Glomerular endothelial cell (primary cell): Measurements from ENCODE around the gene KLHL10. TPM values are rescaled to one million over a fixed set of nuclear protein-coding genes. Genes with fewer than 3 reads are reported as not detected.
"Not testable (repeated sequence)": the region's sequence is repeated elsewhere in the genome, so short reads cannot be mapped to it uniquely, and the experiment has no call there.

Experiments used
- DNase-seq: peaks from one replicate; pipeline ENCODE4 v3.0.0-alpha.2; 2011; ENCODE audit warnings: low read depth, low spot score; ENCODE audit errors: extremely low read depth
- total RNA-seq: library from RNA; depleted of rRNA; stranded (reverse); fragments of >200 nt; gene quantifications from 2 replicates; pipeline ENCODE4 v1.2.3, GENCODE V29; 2015

The KLHL10 gene
- total RNA-seq, 1 donor from 2014 or later: not detected

GRCh38 chr17:41813152-41813680 lies 24.4 kb upstream of the KLHL10 start:
- DNase-seq: no peak

GRCh38 chr17:41813699-41814124 lies 23.9 kb upstream of the KLHL10 start:
- DNase-seq: no peak

- no peak for DNase-seq
These were observed 23.4 kb upstream of the KLHL10 start for GRCh38 chr17:41814195-41814594.

DNA sequence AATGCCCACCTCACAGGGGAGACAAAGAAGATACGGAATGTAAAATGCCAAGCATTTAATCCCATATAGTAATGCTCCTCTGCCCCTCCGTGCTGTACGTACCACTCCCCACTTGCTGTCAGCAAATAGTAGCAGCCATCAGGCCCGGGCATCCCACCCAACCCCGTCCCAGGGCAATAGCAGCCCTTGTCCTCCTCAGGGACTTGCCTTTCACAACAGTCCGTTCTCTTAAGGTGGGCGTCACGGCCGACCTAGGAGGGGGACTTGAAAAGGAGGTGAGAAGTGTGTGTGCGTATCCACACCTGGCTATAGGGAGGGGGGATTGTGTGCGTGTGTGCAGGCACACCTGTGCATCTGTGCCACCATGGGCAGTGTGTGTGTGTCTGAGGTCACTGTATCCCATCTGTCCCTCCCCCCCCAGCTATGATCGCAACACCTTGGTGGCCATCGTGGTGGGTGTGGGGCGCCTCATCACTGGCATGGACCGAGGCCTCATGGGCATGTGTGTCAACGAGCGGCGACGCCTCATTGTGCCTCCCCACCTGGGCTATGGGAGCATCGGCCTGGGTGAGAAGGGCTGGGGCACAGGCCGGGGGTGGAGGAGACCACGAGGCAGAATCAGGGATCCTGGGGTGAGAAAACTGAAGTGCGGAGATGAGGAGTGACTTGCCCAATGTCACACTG lies 20.8 kb upstream of the KLHL10 start:
- DNase-seq: no peak

DNA sequence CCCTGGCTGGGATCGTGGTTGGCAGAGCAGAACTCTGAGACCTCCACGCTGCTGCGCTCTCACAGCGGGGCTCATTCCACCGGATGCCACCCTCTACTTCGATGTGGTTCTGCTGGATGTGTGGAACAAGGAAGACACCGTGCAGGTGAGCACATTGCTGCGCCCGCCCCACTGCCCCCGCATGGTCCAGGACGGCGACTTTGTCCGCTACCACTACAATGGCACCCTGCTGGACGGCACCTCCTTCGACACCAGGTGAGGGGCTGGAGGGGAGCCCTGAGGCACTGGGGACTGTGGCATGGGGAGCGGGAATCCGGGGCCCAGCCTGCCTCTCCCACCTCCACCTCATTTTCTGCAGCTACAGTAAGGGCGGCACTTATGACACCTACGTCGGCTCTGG lies 19.6 kb upstream of the KLHL10 start:
- DNase-seq: no peak

DNA sequence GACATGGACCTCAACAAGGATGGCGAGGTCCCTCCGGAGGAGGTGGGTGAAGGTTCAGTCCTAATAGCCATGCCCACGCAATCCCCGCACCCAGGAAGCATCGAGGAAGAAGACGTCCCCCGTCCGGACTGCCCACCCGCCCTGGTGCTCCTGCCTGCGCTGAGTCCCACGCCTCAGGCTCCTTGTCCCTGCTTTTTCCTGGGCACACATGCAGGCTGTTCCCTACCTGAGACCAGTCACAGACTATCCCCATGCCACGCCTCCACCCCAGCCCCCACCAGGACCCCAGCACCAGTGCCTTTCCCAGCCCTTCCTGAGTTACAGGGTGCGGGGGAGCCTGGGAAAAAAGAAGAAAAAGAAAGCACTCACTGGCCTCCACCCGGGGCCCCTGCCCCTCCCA lies 15.8 kb upstream of the KLHL10 start:
- no peak for DNase-seq

GRCh38 chr17:41822216-41823140 lies 15.1 kb upstream of the KLHL10 start:
- no peak for DNase-seq

DNA sequence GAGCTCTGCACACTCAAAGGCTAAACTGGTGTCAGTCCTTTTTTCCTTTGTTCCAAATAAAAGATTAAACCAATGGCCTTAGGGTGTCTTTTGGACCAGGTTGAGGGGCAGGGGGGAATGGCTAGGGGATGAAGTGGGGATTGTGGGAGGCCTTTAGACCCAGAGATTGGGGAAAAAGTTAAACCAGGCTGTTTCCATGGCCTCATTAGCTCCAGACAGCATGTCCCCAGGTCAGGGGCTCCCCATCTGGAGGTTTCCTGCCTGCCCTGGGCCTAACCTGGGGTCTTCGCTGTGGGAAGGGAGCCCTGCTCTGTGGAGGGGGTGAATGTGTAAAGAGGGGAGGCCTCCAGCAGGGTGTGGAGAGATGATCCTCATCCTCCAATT lies 14.5 kb upstream of the KLHL10 start:
- DNase-seq: no peak

- DNase-seq: no peak
These were observed 14.0 kb upstream of the KLHL10 start for GRCh38 chr17:41823580-41823979.

GRCh38 chr17:41824086-41824485 lies 13.5 kb upstream of the KLHL10 start:
- no peak for DNase-seq

DNA sequence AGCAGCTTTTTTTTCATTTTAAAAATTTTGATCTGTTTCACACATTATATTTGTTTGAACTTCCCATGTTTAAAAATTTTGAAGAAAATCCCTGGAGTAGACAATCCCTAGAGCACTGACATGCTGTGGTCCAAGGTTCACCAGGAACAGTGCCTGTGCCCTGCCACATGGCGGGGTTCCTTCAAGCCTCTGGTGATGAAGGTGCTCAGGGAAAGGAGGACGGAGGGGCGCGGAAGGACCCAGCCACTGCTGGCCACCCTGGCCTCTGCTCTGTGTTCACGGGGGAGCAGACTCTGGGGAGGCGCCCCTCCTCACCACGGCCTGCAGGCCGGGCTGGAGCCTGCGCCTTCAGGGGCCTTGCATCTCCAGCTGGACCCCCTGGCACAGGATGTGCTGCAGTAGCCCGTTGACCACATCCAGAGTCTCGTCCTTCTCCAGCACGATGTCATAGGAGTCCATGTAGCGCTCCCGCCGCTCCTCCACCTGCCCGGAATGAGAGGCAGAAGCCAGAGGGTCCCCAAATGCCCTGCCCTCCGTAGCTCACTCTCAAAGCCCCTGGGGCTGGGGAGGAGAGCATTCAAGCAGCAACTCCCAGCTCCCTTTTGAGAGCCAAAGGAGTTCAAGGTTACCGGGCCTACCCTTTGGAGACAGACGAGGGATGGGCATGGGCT lies 12.3 kb upstream of the KLHL10 start:
- DNase-seq: no peak

- DNase-seq: not testable (repeated sequence)
These were observed 7.7 kb upstream of the KLHL10 start for GRCh38 chr17:41829961-41830360.

GRCh38 chr17:41835214-41835799 lies 2.3 kb upstream of the KLHL10 start:
- DNase-seq: no peak

DNA sequence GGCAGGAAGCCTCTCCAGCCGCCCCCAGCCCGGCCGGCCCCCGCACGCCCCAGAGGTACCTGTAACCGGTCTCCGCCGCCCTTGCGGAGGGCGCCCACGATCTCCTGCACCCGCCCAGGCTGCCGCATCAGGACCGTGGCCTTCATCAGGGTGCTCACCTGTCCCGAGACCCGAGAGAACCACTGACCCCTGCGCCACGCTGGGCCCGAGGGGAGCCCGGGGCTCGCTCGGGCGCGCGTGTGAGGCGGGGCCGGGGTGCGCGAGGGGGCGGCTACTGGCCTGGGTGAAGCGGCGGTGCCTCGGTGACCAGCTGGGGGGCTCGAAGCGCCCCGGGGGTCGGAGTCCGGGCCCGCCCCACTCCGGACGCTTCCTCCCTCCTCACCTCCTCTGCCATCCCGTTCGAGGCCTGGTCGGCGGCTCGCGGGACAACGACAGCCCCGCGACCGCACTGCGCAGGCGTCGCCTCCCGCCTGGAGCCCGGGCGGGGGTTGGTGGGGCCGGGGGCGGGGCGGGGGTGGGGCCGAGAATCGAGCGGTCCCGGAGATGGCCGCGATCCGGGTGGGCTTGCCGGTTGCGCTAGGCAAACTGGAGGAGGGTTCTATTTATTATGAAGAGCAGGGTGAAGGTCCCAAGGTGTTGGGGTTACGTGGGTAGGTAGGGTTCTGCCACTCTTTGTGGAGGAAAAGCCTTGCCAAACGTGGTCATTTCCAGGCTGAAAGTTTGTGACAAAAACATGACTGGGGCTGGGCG lies 1.6 kb upstream of the KLHL10 start, which contains the start of gene NT5C3B:
Gene NT5C3B, minus strand, starts transcription at position 433 of the 750 bp plus-strand sequence. Its CDS starts 39 bp downstream, at position 394.
- DNase-seq: no peak

GRCh38 chr17:41836550-41837196 lies 952 bp upstream of the KLHL10 start:
- no peak for DNase-seq

- not testable (repeated sequence) for DNase-seq
These were observed 1.8 kb downstream of the KLHL10 start for GRCh38 chr17:41839448-41839847.

- DNase-seq: not testable (repeated sequence)
These were observed 3.2 kb downstream of the KLHL10 start for GRCh38 chr17:41840781-41841180.

- DNase-seq: no peak
These were observed 7.3 kb downstream of the KLHL10 start for GRCh38 chr17:41844971-41845370.

DNA sequence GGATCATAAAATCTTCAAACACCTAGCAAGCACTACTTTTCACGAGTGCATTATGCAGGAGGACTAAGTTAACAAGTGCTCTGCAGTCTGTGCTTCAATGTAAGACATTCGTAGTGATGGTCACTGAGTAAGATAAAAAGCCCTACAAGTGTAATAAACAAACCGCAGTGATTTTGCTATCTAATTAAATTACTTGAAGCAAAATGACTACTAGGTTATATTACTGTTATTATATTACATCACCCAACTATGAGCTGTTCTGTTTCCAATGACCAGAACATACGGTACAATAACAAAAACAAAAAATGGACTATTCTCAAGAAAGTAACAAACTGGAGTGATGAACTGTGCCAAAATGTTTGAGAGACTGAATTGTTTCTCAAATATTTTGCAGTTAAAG lies 11.2 kb downstream of the KLHL10 start:
- no peak for DNase-seq
